Measurements from ENCODE around the gene CPAMD8. TPM values are rescaled to one million over a fixed set of nuclear protein-coding genes. Genes with fewer than 3 reads are reported as not detected.

The CPAMD8 gene
- total RNA-seq, 1 donor from 2014 or later, result 16.3 TPM

DNA sequence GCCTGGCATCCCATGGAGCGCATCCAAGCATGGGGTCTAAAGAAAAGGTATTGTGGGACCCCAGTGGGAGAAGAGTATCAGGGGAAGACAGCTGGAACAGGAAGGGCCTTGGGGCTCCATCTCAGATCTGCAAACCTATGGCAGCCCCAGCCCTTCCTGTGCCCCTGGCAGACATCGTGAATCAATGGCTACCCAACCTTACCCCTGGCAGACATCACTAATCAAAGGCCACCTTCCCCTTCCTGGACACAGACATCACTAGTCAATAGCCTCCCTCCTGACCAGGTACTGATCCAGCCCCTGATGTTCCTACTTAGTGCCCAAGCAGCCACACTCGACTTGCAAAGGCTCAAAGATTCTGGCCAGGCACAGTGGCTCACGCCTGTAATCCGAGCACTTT lies 122.0 kb downstream of the CPAMD8 start:
- H3K36me3 Mint-ChIP-seq, result no peaks in the 10 kb centered on the region
- no peaks in the 10 kb centered on the region for H3K27me3 ChIP-seq

DNA sequence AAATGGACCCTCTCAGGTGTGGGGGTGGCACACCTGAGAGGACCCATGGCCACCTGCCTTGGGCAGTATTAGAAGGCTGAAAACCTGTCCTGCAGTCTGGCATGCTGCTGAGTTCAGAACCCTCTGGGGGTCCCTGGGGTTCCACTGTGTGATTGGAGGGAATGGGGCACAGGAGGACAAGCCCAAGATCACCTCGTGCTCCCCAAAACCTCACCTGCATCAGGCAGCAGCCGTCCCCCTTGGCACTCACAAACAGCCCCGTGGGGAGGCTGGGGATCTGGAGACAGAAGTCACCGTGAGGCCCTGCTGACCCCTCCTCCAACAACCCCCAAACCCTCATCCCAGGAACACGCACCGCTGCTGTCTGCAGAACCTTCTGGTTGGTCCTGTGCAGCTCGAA lies 123.3 kb downstream of the CPAMD8 start:
- Histone ChIP-seq H3K27me3 (peaks cover 7% of the 10 kb centered on the region), H3F3A (ENCODE audit: low read depth) (no peaks in the 10 kb centered on the region), H3K4me3 (no peak overlapping the region), H3K4me1 (no peaks in the 10 kb centered on the region), H4K20me1 (ENCODE audit: low read depth) (no peaks in the 10 kb centered on the region), H3K9me3 (ENCODE audit: low read depth) (no peaks in the 10 kb centered on the region), H3K9ac (no peak overlapping the region), H3K79me2 (ENCODE audit: low read depth) (no peaks in the 10 kb centered on the region), H2AFZ (replicated peaks) (no peak overlapping the region), H3K27ac (no peak overlapping the region), H3K36me3 (no peaks in the 10 kb centered on the region), H3K4me2 (no peak overlapping the region)
- peaks cover 8% of the 10 kb centered on the region for H3K27me3 Mint-ChIP-seq (ENCODE audit: insufficient read depth, low read depth)
- no peaks in the 10 kb centered on the region for H3K36me3 Mint-ChIP-seq
- no peak for DNase-seq (ENCODE audit: low spot score)
- H3K4me1 Mint-ChIP-seq, result peaks cover 12% of the 10 kb centered on the region
- no peaks in the 10 kb centered on the region for H3K9me3 Mint-ChIP-seq
- no peak overlapping the region for H3K27ac Mint-ChIP-seq
- H3K4me3 Mint-ChIP-seq, result no peak overlapping the region
- TF ChIP-seq EZH2 (IDR thresholded peaks at IDR 0.05) (no peak), EZH2phosphoT487 (IDR thresholded peaks at IDR 0.05) (no peak), CTCF (IDR thresholded peaks at IDR 0.05) (no peak)

More for the DNA sequence above, 122.0 kb downstream of the CPAMD8 start:
- Histone ChIP-seq H3F3A (ENCODE audit: low read depth) (no peaks in the 10 kb centered on the region), H3K9me3 (ENCODE audit: low read depth) (no peaks in the 10 kb centered on the region), H4K20me1 (ENCODE audit: low read depth) (no peaks in the 10 kb centered on the region), H3K4me1 (no peaks in the 10 kb centered on the region), H3K4me2 (no peak overlapping the region), H3K4me3 (no peak overlapping the region), H3K9ac (no peak overlapping the region), H3K36me3 (no peaks in the 10 kb centered on the region), H3K27ac (no peak overlapping the region), H3K79me2 (ENCODE audit: low read depth) (no peaks in the 10 kb centered on the region), H2AFZ (replicated peaks) (no peak overlapping the region)
- Mint-ChIP-seq H3K4me1 (peaks cover 8% of the 10 kb centered on the region), H3K27ac (no peak overlapping the region), H3K4me3 (no peak overlapping the region), H3K9me3 (no peaks in the 10 kb centered on the region), H3K27me3 (ENCODE audit: insufficient read depth, low read depth) (peaks cover 13% of the 10 kb centered on the region)
- TF ChIP-seq EZH2 (IDR thresholded peaks at IDR 0.05) (no peak), CTCF (IDR thresholded peaks at IDR 0.05) (no peak), EZH2phosphoT487 (IDR thresholded peaks at IDR 0.05) (no peak)
- no peak for DNase-seq (ENCODE audit: low spot score)

- H4K20me1 ChIP-seq (ENCODE audit: low read depth), result no peaks in the 10 kb centered on the region
- H3K4me3 ChIP-seq, result no peak overlapping the region
- no peak overlapping the region for H2AFZ ChIP-seq (replicated peaks)
- no peak overlapping the region for H3K4me2 ChIP-seq
- H3K9me3 ChIP-seq (ENCODE audit: low read depth), result no peaks in the 10 kb centered on the region
- H3K27ac ChIP-seq, result no peak overlapping the region
- Mint-ChIP-seq H3K4me1 (peaks cover 15% of the 10 kb centered on the region), H3K9me3 (no peaks in the 10 kb centered on the region), H3K27ac (no peak overlapping the region), H3K27me3 (ENCODE audit: insufficient read depth, low read depth) (peaks cover 8% of the 10 kb centered on the region), H3K4me3 (no peak overlapping the region), H3K36me3 (no peaks in the 10 kb centered on the region)
- no peaks in the 10 kb centered on the region for H3K36me3 ChIP-seq
- TF ChIP-seq EZH2 (IDR thresholded peaks at IDR 0.05) (no peak), CTCF (IDR thresholded peaks at IDR 0.05) (no peak)
- no peaks in the 10 kb centered on the region for H3K79me2 ChIP-seq (ENCODE audit: low read depth)
- no peaks in the 10 kb centered on the region for H3K4me1 ChIP-seq
- DNase-seq (ENCODE audit: low spot score), result no peak
- H3K27me3 ChIP-seq, result peaks cover 15% of the 10 kb centered on the region
- H3K9ac ChIP-seq, result no peak overlapping the region
- no peaks in the 10 kb centered on the region for H3F3A ChIP-seq (ENCODE audit: low read depth)
Measured at GRCh38 chr19:16902545-16902944, 124.1 kb downstream of the CPAMD8 start.
